Measurements from ENCODE around the gene ZCCHC3.
A peak's percentile ranks its signal among the peaks of the same experiment; 100 is the strongest.

The ZCCHC3 gene

GRCh38 chr20:346640-347316 is 49.4 kb downstream of the ZCCHC3 start, which contains the start of gene NRSN2:
Gene NRSN2, plus strand, starts transcription at chr20:347111. Its CDS starts 2,533 bp downstream, at chr20:349644.
- no peak for DNase-seq

GRCh38 chr20:347317-347639 is 49.9 kb downstream of the ZCCHC3 start:
- DNase-seq = no peak

- peak; percentile 59 to 64 for DNase-seq
Observed at GRCh38 chr20:347640-348484, 50.5 kb downstream of the ZCCHC3 start.

- DNase-seq = no peak
Observed at GRCh38 chr20:348972-349841, 51.8 kb downstream of the ZCCHC3 start.

Measured in inflammatory macrophage treated with lipopolysaccharide for 1 hour (primary cell).